Activated CD8-positive, alpha-beta memory T cell treated with anti-CD3 and anti-CD28 coated beads, Interleukin-2, amount 10 ng/mL, durations not matched to agents 7 days and 5 days (primary cell): ENCODE measurements around the gene PDHX. TPM values are rescaled to one million over a fixed set of nuclear protein-coding genes. Genes with fewer than 3 reads are reported as not detected.

ENCODE experiments used
- ATAC-seq: fragments of 150-1000 bp; cut with Tn5 transposase; one replicate; pipeline ENCODE4 v1.10.0; 2021; ENCODE audit warnings: moderate library complexity
- CTCF ChIA-PET: fragments of 350-600 bp; sonication (Branson Sonifier 250); formaldehyde crosslinking; loops from one replicate; lab custom pipeline; 2021; ENCODE audit warnings: antibody characterized with exemption; lab: Charles Lee
- DNase-seq: peaks from one replicate; pipeline ENCODE4 v3.0.0-alpha.2; 2020
- H3K27ac Mint-ChIP-seq: one replicate; pipeline ENCODE4 v1.8.0; 2021; ENCODE audit warnings: mild to moderate bottlenecking, mixed read lengths
- H3K27me3 Mint-ChIP-seq: one replicate; pipeline ENCODE4 v1.8.0; 2021; ENCODE audit warnings: mixed read lengths
- H3K36me3 Mint-ChIP-seq: one replicate; pipeline ENCODE4 v1.8.0; 2021; ENCODE audit warnings: mild to moderate bottlenecking, mixed read lengths
- H3K4me1 Mint-ChIP-seq: one replicate; pipeline ENCODE4 v1.8.0; 2021; ENCODE audit warnings: mixed read lengths
- H3K4me3 Mint-ChIP-seq: one replicate; pipeline ENCODE4 v1.8.0; 2021; ENCODE audit warnings: mild to moderate bottlenecking, moderate library complexity, mixed read lengths
- H3K9me3 Mint-ChIP-seq: one replicate; pipeline ENCODE4 v1.8.0; 2022; ENCODE audit warnings: low read depth, mixed read lengths
- total RNA-seq, 2 experiments: library from RNA; stranded (reverse); gene quantifications; one replicate each; pipeline ENCODE4 v1.2.3, GENCODE V29; 2021

PDHX gene
- total RNA-seq, 2 experiments from 2014 or later = 27.9 to 34.0 TPM

DNA sequence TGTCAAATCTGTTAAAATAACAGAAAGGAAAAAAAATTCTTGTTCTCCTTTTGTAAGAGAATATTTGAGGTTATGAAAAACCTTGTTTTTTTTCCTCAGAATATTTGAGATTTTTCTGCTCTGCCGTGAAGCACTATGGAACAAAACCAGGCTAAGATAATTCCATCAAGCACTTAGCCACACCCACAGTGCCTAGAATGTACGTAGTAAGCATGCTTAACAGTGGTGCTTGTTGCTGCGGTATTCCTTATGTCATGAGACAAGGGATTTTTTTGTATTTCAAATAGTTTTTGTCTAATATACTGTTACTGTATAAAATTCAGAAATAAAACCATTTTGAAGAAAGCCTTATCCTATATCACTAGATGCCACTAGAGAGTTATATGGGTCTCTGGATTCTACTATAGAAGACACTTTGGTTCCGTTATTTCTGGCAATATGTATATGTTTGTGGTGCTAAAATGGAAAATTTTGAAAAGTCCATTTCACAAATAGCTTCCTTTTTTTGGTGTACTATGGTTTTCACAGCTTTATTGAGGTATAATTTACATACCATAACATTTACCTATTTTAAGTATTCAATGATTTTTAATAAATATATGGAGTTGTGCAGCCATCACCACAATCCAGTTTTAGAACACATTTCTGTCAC is 23.7 kb downstream of the PDHX start:
- CTCF ChIA-PET = interaction anchor here (1.2 to 2.0 kb wide), 2 partner anchors 14 to 413 kb away, joined by 3 to 7 read pairs; no protein-coding TSS in a partner anchor
- ATAC-seq (no peak), DNase-seq (no peak)
- no peaks in the 10 kb centered on the region for H3K9me3 Mint-ChIP-seq
- H3K4me1 Mint-ChIP-seq = peaks cover 17% of the 10 kb centered on the region
- no peak overlapping the region for H3K27ac Mint-ChIP-seq
- peaks cover 25% of the 10 kb centered on the region for H3K36me3 Mint-ChIP-seq
- no peaks in the 10 kb centered on the region for H3K27me3 Mint-ChIP-seq
- H3K4me3 Mint-ChIP-seq = no peak overlapping the region

DNA sequence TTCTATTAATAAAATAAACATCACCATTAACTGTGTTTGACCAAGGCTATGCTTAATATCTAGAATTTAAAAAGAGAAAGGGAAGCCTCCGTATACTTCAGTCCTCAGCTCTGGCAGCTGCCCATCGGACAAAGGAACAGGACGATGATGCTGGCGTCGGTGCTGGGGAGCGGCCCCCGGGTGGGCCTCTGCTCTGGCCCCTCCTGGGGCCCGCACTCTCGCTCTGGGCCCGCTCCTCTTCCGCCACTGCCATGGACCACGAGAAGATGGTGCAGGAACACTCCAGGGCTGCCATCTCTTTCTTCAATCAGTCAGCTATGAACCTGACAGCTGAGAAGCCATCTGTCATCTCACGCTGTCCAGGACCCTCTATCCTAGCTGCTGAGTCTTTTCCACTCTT is 25.3 kb downstream of the PDHX start:
- Mint-ChIP-seq H3K4me1 (peaks cover 11% of the 10 kb centered on the region), H3K27me3 (no peaks in the 10 kb centered on the region), H3K27ac (no peak overlapping the region), H3K4me3 (no peak overlapping the region), H3K9me3 (no peaks in the 10 kb centered on the region), H3K36me3 (peaks cover 22% of the 10 kb centered on the region)
- CTCF ChIA-PET = interaction anchor here (0.9 to 2.0 kb wide), 3 partner anchors 16 to 411 kb away, joined by 3 to 7 read pairs (median 3); no protein-coding TSS in a partner anchor
- DNase-seq = no peak
- no peak for ATAC-seq

DNA sequence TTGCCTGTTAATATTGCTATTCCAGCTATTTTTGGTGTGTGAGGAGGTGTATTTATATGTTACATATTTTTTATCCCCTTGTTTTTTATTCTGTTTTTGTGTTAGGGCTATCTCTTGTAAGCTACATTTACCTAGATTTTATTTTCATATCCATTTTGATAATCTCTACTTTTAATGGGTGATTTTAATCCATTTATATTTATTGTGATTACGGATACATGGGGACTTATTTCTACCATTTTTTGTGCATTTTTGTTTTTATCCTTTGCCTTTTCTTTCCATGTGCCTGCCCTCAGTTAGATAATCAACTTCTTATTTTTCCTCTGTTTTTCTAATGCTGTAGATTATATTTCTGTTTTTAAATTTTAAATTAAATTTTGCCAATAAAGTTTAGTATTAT is 28.3 kb downstream of the PDHX start:
- CTCF ChIA-PET = no interaction called here
- no peak for ATAC-seq
- Mint-ChIP-seq H3K27ac (no peak overlapping the region), H3K27me3 (no peaks in the 10 kb centered on the region), H3K9me3 (no peaks in the 10 kb centered on the region), H3K4me3 (no peak overlapping the region), H3K4me1 (no peaks in the 10 kb centered on the region), H3K36me3 (peaks cover 19% of the 10 kb centered on the region)
- no peak for DNase-seq

DNA sequence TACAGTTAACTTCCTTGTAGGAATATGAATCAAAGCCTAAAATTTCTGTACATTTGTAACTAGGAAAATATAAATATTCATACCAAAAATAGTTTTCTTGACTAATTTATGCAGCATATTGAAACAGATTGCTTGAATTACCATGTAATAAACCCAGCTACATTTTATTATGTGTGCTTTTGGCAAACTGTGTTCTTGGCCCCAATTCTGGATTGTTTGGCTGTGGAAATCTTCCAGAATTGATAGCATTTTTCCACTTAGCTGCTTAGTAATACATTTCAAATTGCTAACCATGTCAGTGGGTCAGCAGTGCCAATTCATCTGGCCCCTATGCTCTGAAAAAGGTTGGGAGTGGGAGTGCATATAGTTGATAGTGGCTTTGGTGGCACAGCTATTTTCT is 32.3 kb downstream of the PDHX start:
- H3K36me3 Mint-ChIP-seq = peaks cover 17% of the 10 kb centered on the region
- no peaks in the 10 kb centered on the region for H3K4me1 Mint-ChIP-seq
- DNase-seq (no peak), ATAC-seq (no peak)
- H3K4me3 Mint-ChIP-seq = no peak overlapping the region
- H3K27ac Mint-ChIP-seq = no peak overlapping the region
- H3K9me3 Mint-ChIP-seq = no peaks in the 10 kb centered on the region
- no peaks in the 10 kb centered on the region for H3K27me3 Mint-ChIP-seq
- CTCF ChIA-PET = interaction anchor here (0.8 kb wide), 1 partner anchor 22 kb away, joined by 3 read pairs; no protein-coding TSS in a partner anchor

DNA sequence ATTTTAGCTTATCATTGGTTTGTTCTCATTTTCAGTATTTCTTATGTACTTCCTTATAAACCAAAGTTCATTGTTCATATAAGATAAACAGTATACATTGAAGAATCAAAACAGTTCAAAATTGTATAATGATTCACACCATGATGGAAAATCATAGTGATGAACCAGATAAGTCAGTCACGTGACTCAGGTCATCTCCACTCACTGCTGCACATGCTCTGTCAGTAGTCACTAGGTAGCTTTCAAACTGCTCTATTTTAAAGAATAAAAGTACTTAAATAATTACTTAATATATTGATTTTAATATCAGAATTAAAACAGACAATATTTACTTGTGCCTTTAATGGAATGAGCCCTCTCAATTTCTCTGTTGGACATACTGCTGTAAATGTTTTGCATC is 37.5 kb downstream of the PDHX start:
- H3K27me3 Mint-ChIP-seq = no peaks in the 10 kb centered on the region
- H3K36me3 Mint-ChIP-seq = peaks cover 10% of the 10 kb centered on the region
- no peak overlapping the region for H3K4me3 Mint-ChIP-seq
- H3K27ac Mint-ChIP-seq = no peak overlapping the region
- H3K4me1 Mint-ChIP-seq = no peaks in the 10 kb centered on the region
- DNase-seq = no peak
- no peaks in the 10 kb centered on the region for H3K9me3 Mint-ChIP-seq
- CTCF ChIA-PET = interaction anchor here (0.8 kb wide), 1 partner anchor 339 kb away, joined by 3 read pairs; no protein-coding TSS in a partner anchor
- no peak for ATAC-seq

- Mint-ChIP-seq H3K9me3 (no peaks in the 10 kb centered on the region), H3K4me3 (no peak overlapping the region), H3K4me1 (no peaks in the 10 kb centered on the region), H3K27me3 (no peaks in the 10 kb centered on the region), H3K27ac (no peak overlapping the region), H3K36me3 (peaks cover 8% of the 10 kb centered on the region)
- DNase-seq = no peak
- CTCF ChIA-PET = no interaction called here
- ATAC-seq = no peak
These were observed 40.8 kb downstream of the PDHX start for GRCh38 chr11:34957206-34957605.

DNA sequence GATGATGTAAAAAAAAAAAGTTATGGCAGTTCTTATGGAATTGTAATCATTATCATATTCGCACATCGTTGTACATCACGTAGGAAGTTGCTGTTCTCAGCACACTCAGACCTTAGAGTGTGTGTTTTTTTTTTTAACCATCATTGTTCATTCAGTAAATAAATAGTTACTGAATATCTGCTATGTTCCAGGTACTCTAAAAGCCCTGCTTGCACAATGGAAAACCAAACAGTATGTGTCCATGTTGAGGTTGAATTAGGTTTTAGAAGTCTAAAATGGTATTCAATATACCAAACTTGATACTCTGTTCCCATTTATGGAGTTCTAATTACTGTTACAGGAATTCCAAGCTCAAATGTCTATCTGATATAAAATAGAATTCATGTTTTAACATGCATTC is 41.2 kb downstream of the PDHX start:
- H3K27ac Mint-ChIP-seq = no peak overlapping the region
- no peak overlapping the region for H3K4me3 Mint-ChIP-seq
- H3K4me1 Mint-ChIP-seq = no peaks in the 10 kb centered on the region
- H3K9me3 Mint-ChIP-seq = no peaks in the 10 kb centered on the region
- ATAC-seq (no peak), DNase-seq (no peak)
- peaks cover 11% of the 10 kb centered on the region for H3K36me3 Mint-ChIP-seq
- H3K27me3 Mint-ChIP-seq = no peaks in the 10 kb centered on the region
- CTCF ChIA-PET = no interaction called here

DNA sequence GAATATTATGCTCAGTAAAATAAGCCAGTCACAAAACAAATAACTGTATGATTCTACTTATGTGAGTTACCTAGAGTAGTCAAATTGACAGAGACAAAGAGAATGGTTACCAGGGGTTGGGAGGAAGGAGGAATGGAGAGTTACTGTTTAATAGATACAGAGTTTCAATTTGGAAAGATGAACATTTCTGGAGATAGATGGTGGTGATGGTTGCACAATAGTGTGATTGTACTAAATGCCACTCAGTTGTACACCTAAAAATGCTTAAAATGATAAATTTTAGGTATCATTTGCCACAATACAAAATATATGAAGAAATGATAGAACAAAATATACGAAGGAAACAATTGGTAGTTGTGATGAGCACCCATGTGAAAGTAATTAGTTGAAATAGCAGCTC is 43.4 kb downstream of the PDHX start:
- Mint-ChIP-seq H3K36me3 (peaks cover 7% of the 10 kb centered on the region), H3K4me3 (no peak overlapping the region), H3K9me3 (no peaks in the 10 kb centered on the region), H3K4me1 (no peaks in the 10 kb centered on the region), H3K27me3 (no peaks in the 10 kb centered on the region), H3K27ac (no peak overlapping the region)
- CTCF ChIA-PET = no interaction called here
- ATAC-seq (no peak), DNase-seq (no peak)

- Mint-ChIP-seq H3K4me1 (no peaks in the 10 kb centered on the region), H3K4me3 (no peak overlapping the region), H3K27me3 (no peaks in the 10 kb centered on the region), H3K9me3 (no peaks in the 10 kb centered on the region), H3K27ac (no peak overlapping the region), H3K36me3 (peaks cover 7% of the 10 kb centered on the region)
- CTCF ChIA-PET = no interaction called here
- DNase-seq (no peak), ATAC-seq (no peak)
These were observed 43.9 kb downstream of the PDHX start for GRCh38 chr11:34960277-34960676.

DNA sequence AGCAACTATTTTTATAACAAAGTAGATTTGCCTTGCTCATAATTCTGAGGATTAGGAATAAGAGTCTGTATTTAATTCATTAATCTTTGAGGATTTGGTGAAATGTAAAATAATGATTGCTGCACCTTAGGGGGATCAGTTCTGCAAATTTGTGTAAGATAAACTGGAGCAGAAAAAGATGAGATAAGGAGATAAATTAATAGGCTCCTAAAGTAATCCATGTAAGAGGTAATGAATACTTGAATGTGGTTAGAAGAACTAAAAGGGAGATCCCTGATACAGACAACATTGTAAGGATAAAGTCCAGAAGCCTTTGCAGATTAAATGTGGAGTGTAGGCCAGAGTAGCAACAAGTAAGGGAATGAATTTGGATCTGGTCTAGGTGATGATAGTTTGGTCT is 45.6 kb downstream of the PDHX start:
- Mint-ChIP-seq H3K27ac (no peak overlapping the region), H3K4me3 (no peak overlapping the region), H3K4me1 (no peaks in the 10 kb centered on the region), H3K27me3 (no peaks in the 10 kb centered on the region), H3K36me3 (peaks cover 14% of the 10 kb centered on the region), H3K9me3 (no peaks in the 10 kb centered on the region)
- CTCF ChIA-PET = no interaction called here
- ATAC-seq = no peak
- no peak for DNase-seq

- ATAC-seq = no peak
- H3K27me3 Mint-ChIP-seq = no peaks in the 10 kb centered on the region
- H3K4me3 Mint-ChIP-seq = no peak overlapping the region
- H3K9me3 Mint-ChIP-seq = no peaks in the 10 kb centered on the region
- H3K27ac Mint-ChIP-seq = no peak overlapping the region
- H3K4me1 Mint-ChIP-seq = no peaks in the 10 kb centered on the region
- no peak for DNase-seq
- CTCF ChIA-PET = no interaction called here
- H3K36me3 Mint-ChIP-seq = peaks cover 16% of the 10 kb centered on the region
These were observed 46.9 kb downstream of the PDHX start for GRCh38 chr11:34963351-34963750.

DNA sequence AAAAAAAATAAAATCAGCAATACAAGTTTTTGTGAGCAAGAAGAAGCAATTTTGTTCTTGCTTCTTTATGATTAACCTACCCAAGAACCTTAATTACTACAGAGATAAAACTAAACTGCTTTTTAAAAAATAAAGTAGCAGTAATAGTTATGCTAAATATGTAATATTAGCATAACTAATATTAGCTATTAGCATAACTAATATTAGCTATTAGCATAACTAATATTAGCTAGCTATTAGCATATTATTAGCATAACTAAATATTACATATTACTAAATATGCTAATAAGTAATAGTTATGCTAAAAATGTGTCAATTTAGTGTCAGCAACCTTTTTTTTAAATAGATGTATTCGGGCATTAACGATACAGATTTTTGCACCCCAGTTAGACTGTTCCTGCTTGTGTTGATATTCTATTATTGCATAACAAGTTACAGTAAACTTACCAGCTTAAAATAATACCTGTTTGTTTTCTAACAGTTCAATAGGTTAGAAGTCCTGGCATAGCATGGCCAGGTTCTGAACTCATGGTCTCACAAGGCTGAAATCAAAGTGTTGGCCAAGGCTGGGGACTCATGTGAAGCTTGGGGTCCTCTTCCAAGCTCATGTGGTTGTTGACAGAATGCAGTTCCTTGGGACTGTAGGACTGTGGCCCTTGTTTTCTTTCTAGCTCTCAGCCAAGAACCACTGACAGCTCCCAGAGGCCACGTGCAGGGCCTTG is 48.4 kb downstream of the PDHX start:
- no peaks in the 10 kb centered on the region for H3K27me3 Mint-ChIP-seq
- H3K4me3 Mint-ChIP-seq = no peak overlapping the region
- peaks cover 16% of the 10 kb centered on the region for H3K36me3 Mint-ChIP-seq
- CTCF ChIA-PET = no interaction called here
- ATAC-seq (no peak), DNase-seq (no peak)
- H3K27ac Mint-ChIP-seq = no peak overlapping the region
- H3K4me1 Mint-ChIP-seq = no peaks in the 10 kb centered on the region
- H3K9me3 Mint-ChIP-seq = no peaks in the 10 kb centered on the region

DNA sequence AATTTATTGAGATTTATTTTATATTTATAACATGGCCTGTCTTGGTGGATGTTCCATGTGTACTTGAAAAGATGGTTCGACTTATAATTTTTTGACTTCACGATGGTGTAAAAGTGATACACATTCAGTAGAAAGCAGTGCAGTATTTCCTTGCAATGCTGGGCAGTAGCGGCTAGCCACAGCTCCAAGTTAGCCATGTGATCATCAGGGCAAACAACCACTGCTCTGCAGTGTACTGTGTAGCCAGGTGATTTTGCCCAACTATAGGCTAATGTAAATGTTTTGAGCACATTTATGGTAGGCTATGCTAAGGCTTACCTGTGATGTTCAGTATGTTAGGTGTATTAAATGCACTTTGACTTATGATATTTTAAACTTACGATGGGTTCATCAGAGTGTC is 52.4 kb downstream of the PDHX start:
- no peak for ATAC-seq
- CTCF ChIA-PET = no interaction called here

DNA sequence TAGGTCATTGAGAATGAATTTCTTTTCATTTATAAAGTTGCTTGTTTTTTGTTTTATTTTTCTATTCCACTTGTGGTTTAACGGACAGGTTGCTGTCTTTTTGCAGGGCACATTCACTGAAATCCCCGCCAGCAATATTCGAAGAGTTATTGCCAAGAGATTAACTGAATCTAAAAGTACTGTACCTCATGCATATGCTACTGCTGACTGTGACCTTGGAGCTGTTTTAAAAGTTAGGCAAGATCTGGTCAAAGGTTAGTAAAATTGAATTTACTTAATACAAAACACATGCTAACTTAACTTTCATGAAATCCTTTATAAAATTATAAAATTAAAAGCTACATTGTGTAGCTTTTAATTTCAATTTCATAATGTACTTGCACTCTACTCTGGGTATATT is 53.6 kb downstream of the PDHX start:
- no peak overlapping the region for H3K4me3 Mint-ChIP-seq
- H3K9me3 Mint-ChIP-seq = no peaks in the 10 kb centered on the region
- CTCF ChIA-PET = no interaction called here
- H3K27me3 Mint-ChIP-seq = no peaks in the 10 kb centered on the region
- DNase-seq (no peak), ATAC-seq (no peak)
- no peaks in the 10 kb centered on the region for H3K4me1 Mint-ChIP-seq
- peaks cover 38% of the 10 kb centered on the region for H3K36me3 Mint-ChIP-seq
- no peak overlapping the region for H3K27ac Mint-ChIP-seq

More for the DNA sequence above, 52.4 kb downstream of the PDHX start:
- Mint-ChIP-seq H3K4me3 (no peak overlapping the region), H3K27ac (no peak overlapping the region), H3K27me3 (no peaks in the 10 kb centered on the region), H3K9me3 (no peaks in the 10 kb centered on the region), H3K4me1 (no peaks in the 10 kb centered on the region), H3K36me3 (peaks cover 32% of the 10 kb centered on the region)
- DNase-seq = no peak
